ENCODE results near the gene PPP1R16B. TPM values are rescaled to one million over a fixed set of nuclear protein-coding genes. Genes with fewer than 3 reads are reported as not detected.

Gene PPP1R16B
- total and polyA plus RNA-seq, 2 experiments from 2014 or later, result 0.28 to 0.33 TPM

GRCh38 chr20:38839563-38839962, 34.1 kb downstream of the PPP1R16B start:
- H3K4me2 ChIP-seq, result no peak overlapping the region
- H2AFZ ChIP-seq, result no peak overlapping the region
- H3K27me3 ChIP-seq, result no peaks in the 10 kb centered on the region
- H3K4me3 ChIP-seq, result no peak overlapping the region
- no peaks in the 10 kb centered on the region for H3K4me1 ChIP-seq (ENCODE audit: insufficient read depth)
- H3K79me2 ChIP-seq, result no peaks in the 10 kb centered on the region
- DNase-seq (ENCODE audit: low spot score), result no peak
- no peaks in the 10 kb centered on the region for H3K9me3 ChIP-seq (ENCODE audit: low read depth)
- no peaks in the 10 kb centered on the region for H3K9me2 ChIP-seq (replicated peaks; ENCODE audit: insufficient read depth)
- no peak for TF ChIP-seq EZH2 (IDR thresholded peaks at IDR 0.05; ENCODE audit: borderline replicate concordance)
- no peak for TF ChIP-seq CTCF (IDR thresholded peaks at IDR 0.05; ENCODE audit: poor library complexity)
- no peak for TF ChIP-seq EZH2phosphoT487 (IDR thresholded peaks at IDR 0.05; ENCODE audit: low read depth, severe bottlenecking, unreplicated experiment)
- H3K36me3 ChIP-seq (replicated peaks; ENCODE audit: insufficient read depth, low read depth), result no peaks in the 10 kb centered on the region
- no peak overlapping the region for H3K27ac ChIP-seq
- 89% methylated on average over 4 of the region's 4 CpGs for WGBS (ENCODE audit: low lambda C conversion rate, missing lambda C conversion rate)
- H4K20me1 ChIP-seq (ENCODE audit: insufficient read depth, poor library complexity, severe bottlenecking), result no peaks in the 10 kb centered on the region

DNA sequence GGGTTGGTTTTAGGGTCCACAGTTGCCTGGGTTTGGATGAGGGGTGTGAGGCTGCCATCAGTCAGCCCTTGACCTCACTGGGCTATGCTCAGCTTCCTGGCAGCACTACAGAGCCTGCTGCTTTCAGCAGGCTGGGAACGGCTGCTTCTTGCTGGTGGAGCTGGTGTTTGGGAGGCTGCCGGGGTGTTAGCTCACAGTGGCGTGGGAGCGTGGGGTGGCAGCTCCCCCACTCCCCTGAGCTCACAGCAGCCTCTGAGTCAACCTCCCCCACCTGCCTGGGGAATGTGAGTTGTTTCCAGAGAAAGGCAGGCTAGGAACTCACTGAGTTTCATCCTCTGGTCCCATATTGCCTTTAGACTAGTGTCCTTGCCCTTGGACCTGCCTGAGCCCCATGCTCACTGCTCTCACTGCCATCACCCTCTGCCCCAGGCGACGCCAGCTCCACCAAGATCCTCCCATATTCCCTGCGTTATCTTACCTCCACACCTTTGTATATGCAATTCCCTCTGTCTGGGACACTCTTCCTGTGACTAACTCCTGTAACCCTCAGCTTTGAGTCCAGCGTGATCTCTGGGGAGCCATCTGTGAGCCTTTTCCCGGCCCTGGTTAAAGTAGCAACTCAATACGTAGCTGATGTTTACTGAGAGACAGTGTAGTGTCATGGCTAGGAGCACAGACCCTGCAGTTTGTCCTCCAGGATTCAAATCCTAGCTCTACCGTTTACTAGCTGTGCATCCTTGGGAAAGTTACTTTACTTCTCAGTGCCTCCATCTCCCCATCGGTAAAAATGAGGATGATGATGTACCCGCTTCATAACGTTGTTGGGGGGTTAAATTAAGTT, 34.8 kb downstream of the PPP1R16B start:
- WGBS (ENCODE audit: low lambda C conversion rate, missing lambda C conversion rate), result 86% methylated on average over 14 of the region's 14 CpGs
- H3K79me2 ChIP-seq, result no peaks in the 10 kb centered on the region
- no peak overlapping the region for H3K4me3 ChIP-seq
- H3K4me1 ChIP-seq (ENCODE audit: insufficient read depth), result no peaks in the 10 kb centered on the region
- H3K4me2 ChIP-seq, result no peak overlapping the region
- no peaks in the 10 kb centered on the region for H3K9me2 ChIP-seq (replicated peaks; ENCODE audit: insufficient read depth)
- no peak overlapping the region for H2AFZ ChIP-seq
- H3K9me3 ChIP-seq (ENCODE audit: low read depth), result no peaks in the 10 kb centered on the region
- H3K36me3 ChIP-seq (replicated peaks; ENCODE audit: insufficient read depth, low read depth), result no peaks in the 10 kb centered on the region
- H4K20me1 ChIP-seq (ENCODE audit: insufficient read depth, poor library complexity, severe bottlenecking), result no peaks in the 10 kb centered on the region
- H3K27me3 ChIP-seq, result peaks cover under 1% of the 10 kb centered on the region
- H3K27ac ChIP-seq, result no peak overlapping the region
- TF ChIP-seq CTCF (IDR thresholded peaks at IDR 0.05; ENCODE audit: poor library complexity) (no peak), EZH2 (IDR thresholded peaks at IDR 0.05; ENCODE audit: borderline replicate concordance) (no peak), EZH2phosphoT487 (IDR thresholded peaks at IDR 0.05; ENCODE audit: low read depth, severe bottlenecking, unreplicated experiment) (no peak)
- DNase-seq (ENCODE audit: low spot score), result no peak

GRCh38 chr20:38840894-38841470, 35.5 kb downstream of the PPP1R16B start:
- no peak overlapping the region for H3K27ac ChIP-seq

More at GRCh38 chr20:38840894-38841470, 35.5 kb downstream of the PPP1R16B start:
- Histone ChIP-seq H3K9me3 (ENCODE audit: low read depth) (no peaks in the 10 kb centered on the region), H3K79me2 (no peaks in the 10 kb centered on the region), H3K4me3 (no peak overlapping the region), H3K4me2 (no peak overlapping the region), H2AFZ (no peak overlapping the region), H3K4me1 (ENCODE audit: insufficient read depth) (no peaks in the 10 kb centered on the region), H3K9me2 (replicated peaks; ENCODE audit: insufficient read depth) (no peaks in the 10 kb centered on the region), H3K36me3 (replicated peaks; ENCODE audit: insufficient read depth, low read depth) (no peaks in the 10 kb centered on the region), H4K20me1 (ENCODE audit: insufficient read depth, poor library complexity, severe bottlenecking) (no peaks in the 10 kb centered on the region), H3K27me3 (peaks cover 7% of the 10 kb centered on the region)
- no peak for DNase-seq (ENCODE audit: low spot score)
- 90% methylated on average over 8 of the region's 8 CpGs for WGBS (ENCODE audit: low lambda C conversion rate, missing lambda C conversion rate)
- TF ChIP-seq EZH2phosphoT487 (IDR thresholded peaks at IDR 0.05; ENCODE audit: low read depth, severe bottlenecking, unreplicated experiment), result no peak
- TF ChIP-seq CTCF (IDR thresholded peaks at IDR 0.05; ENCODE audit: poor library complexity), result no peak
- TF ChIP-seq EZH2 (IDR thresholded peaks at IDR 0.05; ENCODE audit: borderline replicate concordance), result no peak
